Cerebellar nuclear complex (tissue), 1 donor: ENCODE measurements around the gene PIK3R5.

Experiments used
- DNase-seq, 2 experiments: peaks; one replicate each; lab custom pipeline; 2025; lab: John Stamatoyannopoulos, UW

Gene PIK3R5

DNA sequence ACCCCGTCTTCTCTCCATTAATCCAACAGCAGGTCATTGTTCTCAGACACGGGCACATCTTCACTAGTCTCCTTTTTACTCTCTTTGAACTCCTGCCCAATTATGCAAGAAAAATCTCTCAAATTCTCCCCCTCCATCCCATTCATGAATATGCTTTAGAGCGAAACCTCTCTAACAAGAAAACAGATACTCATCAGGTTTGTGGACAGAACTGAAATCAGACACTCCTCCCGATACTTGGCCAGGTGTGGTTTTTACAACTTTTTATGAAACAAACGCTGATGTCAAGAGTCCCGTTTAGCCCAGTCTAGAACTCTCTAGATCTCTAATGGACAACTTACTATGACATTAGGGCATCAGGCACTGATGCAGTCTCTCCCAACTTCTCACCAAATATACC lies 40.9 kb downstream of the PIK3R5 start:
- no peak for DNase-seq

- DNase-seq = no peak
These were observed 41.7 kb downstream of the PIK3R5 start for GRCh38 chr17:8923762-8924161.

DNA sequence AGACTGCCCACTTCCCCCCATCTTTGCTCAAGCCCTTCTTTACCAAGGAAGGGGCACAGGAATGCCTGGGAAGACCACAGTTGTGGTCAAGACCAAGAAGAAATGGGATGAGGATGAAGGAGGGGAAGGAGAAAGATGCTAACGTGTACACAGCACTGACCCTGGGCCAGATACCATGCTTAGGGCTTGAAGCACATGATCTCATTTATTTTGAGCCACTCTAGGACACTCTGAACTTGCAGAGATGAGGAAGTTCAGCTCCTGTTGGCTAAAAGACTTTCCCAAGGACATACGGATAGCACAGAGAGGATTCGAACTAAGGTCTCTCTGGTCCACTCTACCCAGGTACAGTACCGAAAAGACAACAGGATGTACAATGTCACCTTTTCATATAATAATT lies 42.6 kb downstream of the PIK3R5 start:
- DNase-seq = no peak

DNA sequence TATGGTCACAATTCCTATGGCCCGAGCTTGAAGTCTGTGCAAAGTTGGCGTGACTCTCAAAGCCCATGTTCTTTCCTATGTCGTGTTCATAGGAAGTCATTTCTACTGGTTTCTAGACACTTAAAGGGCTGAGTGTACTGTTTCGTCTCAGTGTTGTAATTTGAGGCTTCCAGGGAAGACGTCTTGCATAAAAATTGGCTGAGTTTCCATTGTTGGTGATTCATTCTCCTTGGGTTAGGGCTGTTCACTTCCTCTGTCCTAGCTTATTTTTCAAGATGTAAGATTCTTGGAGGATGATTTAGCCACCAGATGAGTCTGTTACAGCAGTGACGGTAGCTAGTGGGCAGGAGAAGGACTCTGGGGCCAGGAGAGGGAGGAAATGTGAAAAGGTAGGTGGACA lies 43.1 kb downstream of the PIK3R5 start:
- DNase-seq = no peak

GRCh38 chr17:8921147-8921546 lies 44.4 kb downstream of the PIK3R5 start:
- DNase-seq = no peak

DNA sequence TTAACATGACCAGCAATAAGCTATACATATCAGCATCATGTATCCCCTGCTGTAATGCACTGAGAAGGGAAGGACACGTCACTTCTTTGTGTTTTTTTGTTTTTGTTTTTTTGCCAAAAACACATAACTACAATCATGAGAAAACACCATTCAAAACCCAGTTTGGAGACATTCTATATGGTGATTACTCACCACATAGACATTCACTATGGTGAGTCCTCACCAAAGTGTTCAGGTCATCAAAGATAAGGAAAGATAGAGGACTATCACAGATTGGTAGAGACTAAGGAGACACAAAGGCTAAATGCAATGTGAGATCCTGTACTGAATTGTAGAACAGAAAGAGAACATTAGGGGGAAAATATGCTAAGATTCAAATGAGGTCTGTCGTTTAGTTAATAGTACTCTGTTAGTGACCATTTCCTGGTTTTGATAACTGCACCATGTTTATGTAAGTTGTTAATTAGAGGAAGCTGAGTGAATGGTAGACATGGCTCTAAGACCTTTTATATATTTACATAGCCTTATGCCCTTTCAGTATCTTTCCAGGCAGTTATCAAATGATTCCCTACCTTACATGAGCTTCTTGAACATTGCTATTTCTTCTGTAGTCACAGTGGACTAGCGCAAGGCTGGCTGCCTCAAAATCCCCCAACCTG lies 46.6 kb downstream of the PIK3R5 start:
- DNase-seq = no peak

DNA sequence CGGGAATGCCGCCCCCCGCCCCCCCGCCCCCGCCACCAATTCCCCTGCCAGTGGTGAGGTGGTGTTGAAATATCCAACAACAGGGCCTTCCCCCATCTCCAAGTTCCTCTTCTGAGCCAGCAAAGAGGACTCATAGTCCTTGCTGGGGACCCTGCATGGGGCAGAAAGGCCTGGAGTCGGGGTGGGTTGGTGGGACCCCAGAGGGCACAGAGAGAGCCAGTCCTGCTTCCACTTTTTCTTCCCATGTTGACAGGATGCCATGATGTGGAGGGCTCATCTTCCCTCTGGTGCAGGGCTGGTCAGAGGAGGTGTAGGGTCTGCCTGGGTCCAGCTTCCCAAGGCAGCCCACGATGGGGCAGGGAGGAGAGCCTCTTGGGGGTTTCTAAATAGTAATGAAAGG lies 49.0 kb downstream of the PIK3R5 start:
- DNase-seq = no peak

GRCh38 chr17:8914554-8914953 lies 51.0 kb downstream of the PIK3R5 start:
- no peak for DNase-seq

DNA sequence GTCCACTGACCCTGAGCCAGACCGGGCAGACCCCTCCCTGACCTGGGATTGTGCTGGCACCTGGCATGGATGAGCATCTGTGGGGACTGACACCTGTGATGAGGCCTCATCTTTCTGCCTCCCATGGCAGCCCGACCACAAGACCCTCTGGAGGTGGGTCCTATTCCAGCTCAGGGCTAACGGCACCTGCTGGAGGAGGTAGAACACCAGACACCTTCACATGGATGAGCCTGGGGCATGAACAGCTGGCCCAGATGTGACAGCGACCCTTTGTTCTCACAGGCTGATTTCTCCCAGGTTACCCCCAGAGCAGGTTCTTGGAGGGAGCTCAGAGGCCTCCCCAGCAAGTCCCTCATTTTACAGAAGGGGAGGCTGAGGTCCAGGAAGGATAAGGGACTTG lies 51.6 kb downstream of the PIK3R5 start:
- DNase-seq = no peak

DNA sequence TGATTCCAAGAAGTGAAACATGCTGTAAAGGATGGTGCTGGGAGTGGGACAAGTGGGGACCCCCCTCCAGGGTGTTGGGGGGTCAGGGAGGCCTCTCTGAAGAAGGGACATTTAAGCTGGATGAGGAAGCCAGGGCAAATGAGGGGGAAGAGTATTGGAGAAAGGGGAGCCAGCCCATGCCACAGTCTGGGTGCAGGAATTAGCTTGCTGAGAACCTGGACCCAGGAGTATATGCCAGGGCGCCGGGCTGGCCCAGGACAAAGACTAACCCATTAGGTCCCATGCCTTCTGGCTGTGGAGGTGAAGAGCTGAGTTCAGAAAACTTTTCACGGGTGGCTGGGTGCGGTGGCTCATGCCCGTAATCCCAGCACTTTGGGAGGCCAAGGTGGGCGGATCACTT lies 52.4 kb downstream of the PIK3R5 start:
- no peak for DNase-seq

DNA sequence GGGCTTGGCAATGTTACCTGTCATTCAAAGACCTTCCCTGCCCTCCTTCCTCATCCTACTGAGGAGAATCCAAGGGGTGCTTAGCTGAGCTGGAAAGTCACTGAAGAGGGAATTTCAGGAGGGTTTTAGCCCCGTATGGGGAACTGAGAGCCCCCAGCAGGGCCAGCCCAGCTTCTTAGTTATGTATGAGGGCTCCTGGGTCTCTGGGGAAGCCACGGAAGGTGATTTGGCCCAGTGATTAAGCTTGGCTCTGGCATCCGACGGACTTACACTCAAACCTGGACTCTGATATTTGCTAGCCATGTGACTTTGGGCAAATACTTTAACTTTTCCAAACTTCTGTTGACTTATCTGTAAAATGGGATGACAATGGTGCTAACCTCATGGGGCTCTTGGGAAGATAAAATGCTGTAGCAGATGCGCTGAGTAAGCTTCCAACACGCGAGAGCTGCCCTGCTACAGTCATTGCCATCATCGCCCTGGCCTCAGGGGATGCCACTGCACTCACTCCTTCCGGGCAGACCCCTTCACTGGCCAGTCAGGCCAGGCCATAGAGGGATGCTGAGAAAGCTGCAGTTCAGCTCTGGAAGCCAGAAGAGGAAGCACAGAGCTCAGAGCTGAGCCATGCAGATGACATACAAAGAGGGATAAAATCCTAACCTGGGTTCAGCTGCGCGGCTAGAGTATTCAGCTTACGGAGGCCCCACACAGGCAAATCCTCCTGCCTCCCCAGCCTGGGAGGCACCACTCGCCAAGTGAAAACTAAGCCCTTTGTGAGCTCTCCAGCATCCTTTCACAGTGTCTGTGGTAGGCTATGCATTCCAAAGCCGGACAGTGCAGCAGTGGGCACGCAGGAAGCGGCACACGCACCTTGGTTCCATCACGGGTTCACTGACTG lies 53.2 kb downstream of the PIK3R5 start:
- no peak for DNase-seq

DNA sequence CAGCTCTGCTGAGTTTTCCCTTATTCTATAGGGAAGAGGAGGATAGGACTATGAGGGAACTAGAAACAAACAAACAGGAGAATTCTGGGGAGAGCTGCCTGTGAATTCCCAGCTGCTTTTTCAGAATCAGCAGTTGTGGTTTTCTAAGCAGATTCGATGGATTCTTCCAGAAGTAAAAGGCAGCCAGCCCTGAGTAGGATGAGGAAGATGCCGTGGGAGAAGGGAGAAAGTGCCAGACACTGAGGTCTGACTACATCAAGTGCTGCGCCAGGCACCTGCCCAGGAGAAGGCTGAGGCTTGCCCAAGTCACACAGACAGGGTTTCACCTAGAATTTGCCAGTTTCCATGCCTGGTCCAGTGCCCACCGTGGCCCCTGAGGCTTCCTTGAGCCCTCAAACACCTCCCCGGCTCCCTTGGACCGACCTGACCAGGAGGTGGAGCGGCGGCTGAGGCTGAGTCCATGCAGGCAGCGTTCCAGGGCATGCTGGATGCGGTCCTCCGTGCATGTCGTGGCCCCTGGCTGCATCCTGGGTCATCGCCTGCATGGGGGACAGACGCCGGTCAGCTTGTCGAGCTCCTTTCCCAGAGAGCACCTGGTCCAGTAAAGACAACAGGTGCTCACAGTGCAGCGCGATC lies 54.4 kb downstream of the PIK3R5 start:
- DNase-seq = no peak

GRCh38 chr17:8909586-8910270 lies 55.8 kb downstream of the PIK3R5 start:
- DNase-seq = no peak

GRCh38 chr17:8905331-8905730 lies 60.2 kb downstream of the PIK3R5 start:
- no peak for DNase-seq

GRCh38 chr17:8904686-8905085 lies 60.8 kb downstream of the PIK3R5 start:
- no peak for DNase-seq

DNA sequence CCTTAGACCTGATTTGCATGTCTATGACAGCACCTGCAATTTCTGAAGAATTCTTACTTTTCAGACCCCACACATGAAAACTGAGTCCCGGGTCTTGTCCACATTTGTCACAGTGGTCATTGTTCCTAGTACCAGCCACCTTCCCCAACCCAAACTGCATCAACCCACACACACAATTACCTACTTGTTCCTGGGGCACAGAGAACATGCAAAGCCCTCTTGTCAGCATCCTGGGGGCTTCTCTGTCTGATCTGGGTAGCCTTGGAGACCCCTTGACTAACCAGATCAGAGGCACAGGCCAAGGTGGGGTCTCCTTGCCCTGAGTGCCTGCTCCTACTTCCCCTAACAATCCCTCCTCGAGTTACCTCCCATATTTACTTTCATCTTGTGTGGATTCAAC lies 61.3 kb downstream of the PIK3R5 start:
- DNase-seq = no peak

GRCh38 chr17:8900626-8901585 lies 64.6 kb downstream of the PIK3R5 start:
- DNase-seq = no peak

DNA sequence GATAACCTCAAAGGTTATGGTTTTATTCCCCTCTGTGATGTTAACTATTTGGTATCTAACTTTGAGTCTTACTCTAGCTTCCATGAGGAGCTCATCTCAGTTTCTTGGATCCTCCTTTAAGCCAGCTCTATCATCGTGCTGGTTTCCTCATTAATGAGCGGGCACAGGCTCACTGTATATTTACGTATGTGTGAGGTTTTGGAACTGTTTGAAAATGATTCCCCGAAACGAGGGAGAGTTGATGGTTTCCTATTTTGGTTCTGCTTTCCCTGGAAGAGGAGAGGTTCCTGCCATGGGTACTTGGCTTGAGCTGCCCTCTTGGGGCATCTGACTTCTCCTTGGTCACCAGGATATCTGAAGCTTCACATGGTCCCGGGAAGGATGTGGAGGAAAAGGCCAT lies 65.3 kb downstream of the PIK3R5 start:
- no peak for DNase-seq

DNA sequence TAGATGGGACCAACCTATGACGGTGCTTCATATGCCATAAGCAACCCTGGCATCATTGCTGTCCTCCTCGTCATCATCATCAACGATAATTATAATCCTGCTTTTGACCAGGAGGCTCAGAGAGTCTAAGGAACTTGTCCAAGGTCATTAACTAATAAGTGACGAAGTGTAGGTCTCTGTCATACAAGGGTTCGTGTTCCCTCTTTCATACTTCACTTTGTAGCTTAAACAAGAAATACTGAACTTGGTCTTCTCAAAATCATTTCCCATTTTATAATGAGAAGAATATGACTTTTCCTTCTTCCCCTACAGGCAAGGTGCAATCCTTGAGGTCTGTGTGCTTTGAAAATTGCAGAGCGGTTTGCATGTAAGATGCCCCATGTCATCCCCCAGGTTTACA lies 66.9 kb downstream of the PIK3R5 start:
- DNase-seq = no peak

- no peak for DNase-seq
These were observed 67.4 kb downstream of the PIK3R5 start for GRCh38 chr17:8898126-8898525.
